SK-N-SH treated with all-trans-retinoic acid at 6 μM for 48 hours (cell line): ENCODE results near the gene TSPAN3.

Source experiments
- ATAC-seq: fragments of 200-7000 bp; cut with Tn5 transposase; 3 replicates; pipeline ENCODE4 v1.9.1; 2020; ENCODE audit warnings: mild to moderate bottlenecking, moderate library complexity
- ARNTL ChIP-seq: fragments of 450-650 bp; formaldehyde crosslinking; IDR thresholded peaks from 2 replicates; pipeline ENCODE4 v1.5.0; 2020; ENCODE audit warnings: low read depth, mild to moderate bottlenecking, moderate library complexity, borderline replicate concordance
- CREB5 ChIP-seq: fragments of 250-450 bp; sonication (Bioruptor Pico); IDR thresholded peaks from 2 replicates; pipeline ENCODE4 v1.5.1; 2020; ENCODE audit warnings: low read depth, mild to moderate bottlenecking, moderate library complexity
- CSDC2 ChIP-seq: fragments of 250-450 bp; sonication (Bioruptor Pico); IDR thresholded peaks from 2 replicates; pipeline ENCODE4 v1.5.0; 2020; ENCODE audit warnings: mild to moderate bottlenecking, moderate library complexity
- CSRNP3 ChIP-seq: fragments of 250-450 bp; sonication (Bioruptor Pico); IDR thresholded peaks from 2 replicates; pipeline ENCODE4 v1.5.1; 2021; ENCODE audit warnings: mild to moderate bottlenecking, moderate library complexity
- ESRRG ChIP-seq: fragments of 250-450 bp; sonication (Bioruptor Pico); IDR thresholded peaks from 2 replicates; pipeline ENCODE4 v1.6.1; 2021; ENCODE audit warnings: mild to moderate bottlenecking
- GLIS3 ChIP-seq: fragments of 250-450 bp; sonication (Bioruptor Pico); IDR thresholded peaks from 2 replicates; pipeline ENCODE4 v1.5.0; 2020; ENCODE audit warnings: mild to moderate bottlenecking, moderate library complexity
- ISL1 ChIP-seq: fragments of 250-450 bp; sonication (Bioruptor Pico); IDR thresholded peaks from 2 replicates; pipeline ENCODE4 v2.1.2; 2022; ENCODE audit warnings: mild to moderate bottlenecking, moderate library complexity
- OSR1 ChIP-seq: fragments of 250-450 bp; sonication (Bioruptor Pico); IDR thresholded peaks from 2 replicates; pipeline ENCODE4 v1.8.0; 2022; ENCODE audit warnings: moderate library complexity, mild to moderate bottlenecking, inconsistent platforms
- PATZ1 ChIP-seq: fragments of 250-450 bp; sonication (Bioruptor Pico); IDR thresholded peaks from 2 replicates; pipeline ENCODE4 v1.8.0; 2020; ENCODE audit warnings: mild to moderate bottlenecking, moderate library complexity, borderline replicate concordance
- PPARA ChIP-seq: fragments of 250-450 bp; sonication (Bioruptor Pico); IDR thresholded peaks from 2 replicates; pipeline ENCODE4 v1.5.0; 2020; ENCODE audit warnings: mild to moderate bottlenecking, borderline replicate concordance
- RARB ChIP-seq: fragments of 250-450 bp; sonication (Bioruptor Pico); IDR thresholded peaks from 2 replicates; pipeline ENCODE4 v1.8.0; 2021; ENCODE audit warnings: mild to moderate bottlenecking, moderate library complexity
- SNAI2 ChIP-seq: fragments of 250-450 bp; sonication (Bioruptor Pico); IDR thresholded peaks from 2 replicates; pipeline ENCODE4 v1.5.0; 2020; ENCODE audit warnings: mild to moderate bottlenecking, moderate library complexity
- TCF4 ChIP-seq: fragments of 250-450 bp; sonication (Bioruptor Pico); IDR thresholded peaks from 2 replicates; pipeline ENCODE4 v1.8.0; 2021; ENCODE audit warnings: mild to moderate bottlenecking, moderate library complexity, borderline replicate concordance
- TOX ChIP-seq: fragments of 250-450 bp; sonication (Bioruptor Pico); IDR thresholded peaks from 2 replicates; pipeline ENCODE4 v1.8.0; 2021; ENCODE audit warnings: mild to moderate bottlenecking, moderate library complexity, borderline replicate concordance
- TSHZ2 ChIP-seq: fragments of 250-450 bp; sonication (Bioruptor Pico); IDR thresholded peaks from 2 replicates; pipeline ENCODE4 v1.5.0; 2020; ENCODE audit warnings: mild to moderate bottlenecking, moderate library complexity
- ZC3H10 ChIP-seq: fragments of 250-450 bp; sonication (Bioruptor Pico); IDR thresholded peaks from 2 replicates; pipeline ENCODE4 v1.5.1; 2021; ENCODE audit warnings: mild to moderate bottlenecking, moderate library complexity
- ZFP3 ChIP-seq: fragments of 250-450 bp; sonication (Bioruptor Pico); IDR thresholded peaks from 2 replicates; pipeline ENCODE4 v1.5.0; 2020; ENCODE audit warnings: mild to moderate bottlenecking, moderate library complexity
- ZFP30 ChIP-seq: fragments of 450-650 bp; formaldehyde crosslinking; IDR thresholded peaks from 2 replicates; pipeline ENCODE4 v1.5.0; 2022; ENCODE audit warnings: mild to moderate bottlenecking, moderate library complexity
- ZNF565 ChIP-seq: fragments of 450-650 bp; formaldehyde crosslinking; conservative IDR thresholded peaks from 2 replicates; pipeline ENCODE4 v1.5.0; 2020; ENCODE audit warnings: low read depth, mild to moderate bottlenecking, moderate library complexity
- ZNF70 ChIP-seq: fragments of 450-650 bp; formaldehyde crosslinking; IDR thresholded peaks from 2 replicates; pipeline ENCODE4 v1.5.0; 2020; ENCODE audit warnings: mild to moderate bottlenecking, moderate library complexity
- ZNF8 ChIP-seq: fragments of 450-650 bp; formaldehyde crosslinking; IDR thresholded peaks from 2 replicates; pipeline ENCODE4 v1.5.0; 2020; ENCODE audit warnings: mild to moderate bottlenecking, moderate library complexity

TSPAN3 gene

GRCh38 chr15:77030048-77030927, 40.6 kb downstream of the TSPAN3 start (continued):
- TF ChIP-seq ZFP3 (CRISPR knock-in tag) (no peak), GLIS3 (no peak), ZNF565 (CRISPR knock-in tag) (no peak), ZNF8 (CRISPR knock-in tag) (no peak)

GRCh38 chr15:77029166-77030047, 41.5 kb downstream of the TSPAN3 start:
- TF ChIP-seq ZFP3 (CRISPR knock-in tag) (no peak), TSHZ2 (CRISPR knock-in tag) (no peak), CSDC2 (no peak), TOX (CRISPR knock-in tag) (no peak), RARB (CRISPR knock-in tag) (no peak), ESRRG (no peak), OSR1 (CRISPR knock-in tag) (no peak), TCF4 (no peak), SNAI2 (CRISPR knock-in tag) (no peak), GLIS3 (no peak), PPARA (CRISPR knock-in tag) (no peak), ZNF565 (CRISPR knock-in tag) (no peak), ZC3H10 (CRISPR knock-in tag) (no peak), ARNTL (no peak), ZNF8 (CRISPR knock-in tag) (no peak)
- ATAC-seq: no peak

GRCh38 chr15:77028451-77029165, 42.3 kb downstream of the TSPAN3 start:
- ATAC-seq: no peak
- TF ChIP-seq ZC3H10 (CRISPR knock-in tag): no peak
- no peak for TF ChIP-seq ZFP30 (CRISPR knock-in tag)
- no peak for TF ChIP-seq ZNF565 (CRISPR knock-in tag)
- TF ChIP-seq ARNTL: no peak
- no peak for TF ChIP-seq CSRNP3 (CRISPR knock-in tag)
- TF ChIP-seq ISL1: no peak
- no peak for TF ChIP-seq SNAI2 (CRISPR knock-in tag)
- TF ChIP-seq TOX (CRISPR knock-in tag): no peak
- TF ChIP-seq ZFP3 (CRISPR knock-in tag): no peak

- TF ChIP-seq CREB5 (CRISPR knock-in tag): no peak
- no peak for TF ChIP-seq TSHZ2 (CRISPR knock-in tag)
- no peak for TF ChIP-seq GLIS3
- no peak for TF ChIP-seq ZNF565 (CRISPR knock-in tag)
- TF ChIP-seq CSDC2: no peak
- no peak for TF ChIP-seq ISL1
- TF ChIP-seq ZNF70: no peak
- TF ChIP-seq ZC3H10 (CRISPR knock-in tag): no peak
- no peak for TF ChIP-seq PPARA (CRISPR knock-in tag)
- no peak for TF ChIP-seq ESRRG
- TF ChIP-seq PATZ1 (CRISPR knock-in tag): no peak
- TF ChIP-seq TOX (CRISPR knock-in tag): no peak
- TF ChIP-seq, all 23 proteins: peak for 0
- no peak for ATAC-seq
Observed at GRCh38 chr15:77027697-77028450, 43.0 kb downstream of the TSPAN3 start.
